ENCODE results near the gene TMEM196. TPM values are rescaled to one million over a fixed set of nuclear protein-coding genes. Genes with fewer than 3 reads are reported as not detected.

The TMEM196 gene
- total and polyA plus RNA-seq, 5 experiments from 2014 or later, result not detected

GRCh38 chr7:19749658-19750057 lies 23.8 kb downstream of the TMEM196 start:
- no peak for DNase-seq
- no peak overlapping the region for H3K27ac Mint-ChIP-seq
- no peak for ATAC-seq
- no peaks in the 10 kb centered on the region for H3K36me3 Mint-ChIP-seq
- H3K9me3 Mint-ChIP-seq, result no peaks in the 10 kb centered on the region
- peaks cover 6 to 11% (median 9%) of the 10 kb centered on the region in 5 donors for H3K27me3 Mint-ChIP-seq
- POLR2A ChIA-PET, result no interaction called here
- no peaks in the 10 kb centered on the region for H3K4me1 Mint-ChIP-seq
- H3K4me3 Mint-ChIP-seq, result no peak overlapping the region

GRCh38 chr7:19747740-19748339 lies 25.6 kb downstream of the TMEM196 start:
- no peak overlapping the region for H3K27ac Mint-ChIP-seq
- peaks cover 3 to 9% (median 6%) of the 10 kb centered on the region in 5 donors for H3K27me3 Mint-ChIP-seq
- H3K4me3 Mint-ChIP-seq, result no peak overlapping the region
- ATAC-seq (no peak), DNase-seq (no peak)
- H3K36me3 Mint-ChIP-seq, result no peaks in the 10 kb centered on the region
- no peaks in the 10 kb centered on the region for H3K4me1 Mint-ChIP-seq
- no peaks in the 10 kb centered on the region for H3K9me3 Mint-ChIP-seq
- POLR2A ChIA-PET, result no interaction called here

- peaks cover 3 to 9% (median 6%) of the 10 kb centered on the region in 5 donors for H3K27me3 Mint-ChIP-seq
- no peak for ATAC-seq
These were observed 29.3 kb downstream of the TMEM196 start for GRCh38 chr7:19744075-19744474.

GRCh38 chr7:19728716-19729115 lies 44.7 kb downstream of the TMEM196 start:
- POLR2A ChIA-PET, result no interaction called here
- peaks cover 12 to 48% (median 16%) of the 10 kb centered on the region in 5 donors for H3K27me3 Mint-ChIP-seq
- H3K36me3 Mint-ChIP-seq, result no peaks in the 10 kb centered on the region
- H3K9me3 Mint-ChIP-seq, result no peaks in the 10 kb centered on the region
- DNase-seq, result no peak
- no peak overlapping the region for H3K27ac Mint-ChIP-seq
- no peak overlapping the region for H3K4me3 Mint-ChIP-seq
- no peaks in the 10 kb centered on the region for H3K4me1 Mint-ChIP-seq
- no peak for ATAC-seq

More at GRCh38 chr7:19744075-19744474, 29.3 kb downstream of the TMEM196 start:
- H3K27ac Mint-ChIP-seq, result no peak overlapping the region
- no peaks in the 10 kb centered on the region for H3K9me3 Mint-ChIP-seq
- no peak overlapping the region for H3K4me3 Mint-ChIP-seq
- POLR2A ChIA-PET, result no interaction called here
- DNase-seq, result no peak
- H3K4me1 Mint-ChIP-seq, result no peaks in the 10 kb centered on the region
- no peaks in the 10 kb centered on the region for H3K36me3 Mint-ChIP-seq

GRCh38 chr7:19725770-19726169 lies 47.6 kb downstream of the TMEM196 start:
- Mint-ChIP-seq H3K27me3 (peaks cover 12 to 39% (median 14%) of the 10 kb centered on the region in 5 donors), H3K36me3 (no peaks in the 10 kb centered on the region), H3K4me3 (no peak overlapping the region), H3K4me1 (no peaks in the 10 kb centered on the region), H3K27ac (no peak overlapping the region), H3K9me3 (no peaks in the 10 kb centered on the region)
- ATAC-seq, result no peak
- DNase-seq, result no peak
- POLR2A ChIA-PET, result no interaction called here

GRCh38 chr7:19715499-19715898 lies 57.9 kb downstream of the TMEM196 start:
- Mint-ChIP-seq H3K36me3 (no peaks in the 10 kb centered on the region), H3K9me3 (no peaks in the 10 kb centered on the region), H3K27ac (no peak overlapping the region), H3K4me3 (no peak overlapping the region), H3K4me1 (no peaks in the 10 kb centered on the region), H3K27me3 (peaks cover 0 to 3% (median 0%) of the 10 kb centered on the region in 5 donors)
- DNase-seq, result no peak
- no peak for ATAC-seq
- POLR2A ChIA-PET, result no interaction called here

GRCh38 chr7:19713676-19714075 lies 59.7 kb downstream of the TMEM196 start:
- peaks cover 6 to 17% (median 14%) of the 10 kb centered on the region in 4 donors for H3K4me1 Mint-ChIP-seq
- H3K36me3 Mint-ChIP-seq, result no peaks in the 10 kb centered on the region
- H3K9me3 Mint-ChIP-seq, result no peaks in the 10 kb centered on the region
- peaks cover 0 to 3% (median 0%) of the 10 kb centered on the region in 5 donors for H3K27me3 Mint-ChIP-seq
- ATAC-seq, result no peak
- H3K4me3 Mint-ChIP-seq, result no peak overlapping the region
- POLR2A ChIA-PET, result interaction anchor here (0.7 kb wide), 1 partner anchor 1714 kb away, joined by 3 read pairs; no protein-coding TSS in a partner anchor
- H3K27ac Mint-ChIP-seq, result no peak overlapping the region
- peak in 8 of 10 donors; percentile 24 to 59 (median 42) for DNase-seq

- no peak for DNase-seq
- H3K4me3 Mint-ChIP-seq, result peak overlapping the region; percentile 95 to 99 (median 98)
- H3K36me3 Mint-ChIP-seq, result peaks cover 0 to 4% (median 0%) of the 10 kb centered on the region in 3 donors
- peak overlapping the region; percentile 85 to 99 (median 98) for H3K27ac Mint-ChIP-seq
- ATAC-seq, result no peak
- POLR2A ChIA-PET, result interaction anchor here (1.3 kb wide), 1 partner anchor 9 kb away, joined by 7 read pairs; no protein-coding TSS in a partner anchor
- no peaks in the 10 kb centered on the region for H3K27me3 Mint-ChIP-seq
- H3K9me3 Mint-ChIP-seq, result no peaks in the 10 kb centered on the region
- peaks cover 13 to 57% (median 51%) of the 10 kb centered on the region in 4 donors for H3K4me1 Mint-ChIP-seq
These were observed 64.2 kb downstream of the TMEM196 start for GRCh38 chr7:19709249-19709578.

GRCh38 chr7:19708397-19709248 lies 64.8 kb downstream of the TMEM196 start, which contains the start of gene POLR1F:
Gene POLR1F (minus strand): TSS chr7:19709037. CDS start chr7:19709016, 21 bp downstream.
- peak within 1 kb of the TSS; percentile 95 to 99 (median 98) for H3K4me3 Mint-ChIP-seq
- DNase-seq, result peak; percentile 82 to 97 (median 93)
- H3K27me3 Mint-ChIP-seq, result no peaks in the 10 kb centered on the region
- peaks cover 0 to 9% (median 2%) of the 10 kb centered on the region in 3 donors for H3K36me3 Mint-ChIP-seq
- peak within 1 kb of the TSS; percentile 85 to 99 (median 98) for H3K27ac Mint-ChIP-seq
- ATAC-seq, result peak; percentile 92 to 96
- POLR2A ChIA-PET, result interaction anchor here (1.3 kb wide), 1 partner anchor 8 kb away, joined by 7 read pairs; no protein-coding TSS in a partner anchor
- no peaks in the 10 kb centered on the region for H3K9me3 Mint-ChIP-seq
- H3K4me1 Mint-ChIP-seq, result peaks cover 13 to 57% (median 55%) of the 10 kb centered on the region in 4 donors

- H3K4me1 Mint-ChIP-seq, result peaks cover 13 to 57% (median 56%) of the 10 kb centered on the region in 4 donors
- peaks cover 6 to 20% (median 9%) of the 10 kb centered on the region in 3 donors for H3K36me3 Mint-ChIP-seq
These were observed 66.2 kb downstream of the TMEM196 start for GRCh38 chr7:19707240-19707639.

GRCh38 chr7:19705663-19706062 lies 67.8 kb downstream of the TMEM196 start:
- Mint-ChIP-seq H3K27ac (peak overlapping the region in 3 of 10 donors; percentile 4 to 88 (median 64)), H3K9me3 (no peaks in the 10 kb centered on the region), H3K27me3 (no peaks in the 10 kb centered on the region), H3K4me3 (no peak overlapping the region), H3K4me1 (peaks cover 13 to 57% (median 56%) of the 10 kb centered on the region in 4 donors), H3K36me3 (peaks cover 6 to 34% (median 11%) of the 10 kb centered on the region in 3 donors)
- POLR2A ChIA-PET, result no interaction called here
- DNase-seq (no peak), ATAC-seq (no peak)

More at GRCh38 chr7:19707240-19707639, 66.2 kb downstream of the TMEM196 start:
- Mint-ChIP-seq H3K27me3 (no peaks in the 10 kb centered on the region), H3K9me3 (no peaks in the 10 kb centered on the region), H3K27ac (peak overlapping the region in 9 of 10 donors; percentile 24 to 99 (median 85)), H3K4me3 (peak overlapping the region; percentile 28 to 99 (median 98))
- no peak for ATAC-seq
- DNase-seq, result no peak
- POLR2A ChIA-PET, result no interaction called here

- Mint-ChIP-seq H3K9me3 (no peaks in the 10 kb centered on the region), H3K27me3 (no peaks in the 10 kb centered on the region), H3K36me3 (peaks cover 9 to 65% (median 19%) of the 10 kb centered on the region in 3 donors), H3K4me1 (peaks cover 4 to 28% (median 24%) of the 10 kb centered on the region in 4 donors), H3K27ac (peak overlapping the region in 2 of 10 donors; percentile 4 to 16), H3K4me3 (no peak overlapping the region)
- DNase-seq (no peak), ATAC-seq (no peak)
- POLR2A ChIA-PET, result no interaction called here
These were observed 71.9 kb downstream of the TMEM196 start for GRCh38 chr7:19701471-19701870.

- Mint-ChIP-seq H3K9me3 (no peaks in the 10 kb centered on the region), H3K27me3 (no peaks in the 10 kb centered on the region), H3K27ac (peak overlapping the region in 2 of 10 donors; percentile 4 to 35), H3K4me3 (no peak overlapping the region), H3K4me1 (peaks cover 4 to 22% (median 19%) of the 10 kb centered on the region in 4 donors), H3K36me3 (peaks cover 9 to 68% (median 19%) of the 10 kb centered on the region in 3 donors)
- DNase-seq (no peak), ATAC-seq (no peak)
- POLR2A ChIA-PET, result no interaction called here
These were observed 72.5 kb downstream of the TMEM196 start for GRCh38 chr7:19700936-19701335.

All from naive thymus-derived CD8-positive, alpha-beta T cell (primary cell).